ENCODE measurements around the gene SPOCK3.

GRCh38 chr4:166822386-166822785 is 411.9 kb downstream of the SPOCK3 start:
- TF ChIP-seq EZH2 (IDR thresholded peaks at IDR 0.05; ENCODE audit: borderline replicate concordance, low read length) (no peak), CTCF (conservative IDR thresholded peaks at IDR 0.05 in 1 of 2, IDR thresholded peaks at IDR 0.05 in 1 of 2; ENCODE audit: extremely low read depth in 1 of 2, insufficient read depth in 1 of 2, low read depth in 1 of 2, low read length in 2 of 2) (no peak)

Measured in mammary epithelial cell (primary cell).